Omental fat pad (tissue), 4 donors: ENCODE data around the gene KCNIP2. TPM values are rescaled to one million over a fixed set of nuclear protein-coding genes. Genes with fewer than 3 reads are reported as not detected.

ENCODE experiments used
- ATAC-seq: fragments of 150-250 bp; one replicate; pipeline ENCODE4 v1.9.1; 2016; ENCODE audit warnings: mild to moderate bottlenecking, moderate library complexity; ENCODE audit not compliant: low FRiP score
- DNase-seq: peaks from one replicate; pipeline ENCODE4 v3.0.0-alpha.2; 2019; ENCODE audit warnings: low spot score
- total RNA-seq, 4 donors: library from RNA; depleted of rRNA; stranded (reverse); fragments of >200 nt; gene quantifications; one replicate each; pipeline ENCODE4 v1.1.0, GENCODE V29; 2016
- TF ChIP-seq, protein P1 (sequence below), 3 donors: fragments of 450-650 bp; IDR thresholded peaks; one replicate each; pipeline ENCODE4 v1.5.1; 2016 to 2017; ENCODE audit warnings: antibody characterized with exemption in 3 of 3, mild to moderate bottlenecking in 3 of 3, moderate library complexity in 2 of 3

Gene KCNIP2
- total RNA-seq, 4 donors from 2014 or later: 60.4 to 252 (median 80.3) TPM

DNA sequence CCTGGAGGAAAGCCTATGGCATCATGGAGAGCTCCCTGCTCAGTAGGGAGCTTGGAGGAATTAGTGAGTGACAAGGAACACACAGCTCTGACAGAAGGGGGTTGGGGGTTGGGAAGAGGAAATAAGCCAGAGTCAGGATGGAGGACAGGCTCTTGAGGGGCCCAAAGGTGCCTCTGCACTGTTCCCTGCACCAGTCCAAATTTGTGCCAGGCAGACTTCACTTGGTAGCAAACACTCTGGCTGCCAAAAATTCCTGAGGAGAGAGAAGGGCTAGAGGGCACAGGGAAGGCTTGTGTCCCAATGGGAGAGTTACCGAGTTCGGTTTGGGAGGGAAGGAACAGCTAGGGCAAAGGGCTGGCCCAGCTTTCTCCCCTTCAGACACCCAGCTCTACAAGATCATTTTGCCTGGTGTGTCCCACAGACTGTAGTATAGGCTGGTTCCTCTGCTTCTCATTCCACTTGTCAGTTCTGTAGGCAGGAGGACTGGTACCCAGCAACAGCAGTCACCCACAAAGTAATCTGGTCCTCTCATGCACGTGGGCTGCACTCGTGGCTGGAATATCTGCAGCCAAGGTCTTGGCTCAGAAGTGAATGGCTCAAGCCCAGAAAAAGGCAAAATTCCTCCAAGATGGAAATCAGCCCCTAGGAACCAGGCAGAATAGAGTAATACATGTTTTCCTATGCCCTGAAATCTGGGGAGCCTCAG, 8.0 kb upstream of the KCNIP2 start:
- TF ChIP-seq, protein P1, sequence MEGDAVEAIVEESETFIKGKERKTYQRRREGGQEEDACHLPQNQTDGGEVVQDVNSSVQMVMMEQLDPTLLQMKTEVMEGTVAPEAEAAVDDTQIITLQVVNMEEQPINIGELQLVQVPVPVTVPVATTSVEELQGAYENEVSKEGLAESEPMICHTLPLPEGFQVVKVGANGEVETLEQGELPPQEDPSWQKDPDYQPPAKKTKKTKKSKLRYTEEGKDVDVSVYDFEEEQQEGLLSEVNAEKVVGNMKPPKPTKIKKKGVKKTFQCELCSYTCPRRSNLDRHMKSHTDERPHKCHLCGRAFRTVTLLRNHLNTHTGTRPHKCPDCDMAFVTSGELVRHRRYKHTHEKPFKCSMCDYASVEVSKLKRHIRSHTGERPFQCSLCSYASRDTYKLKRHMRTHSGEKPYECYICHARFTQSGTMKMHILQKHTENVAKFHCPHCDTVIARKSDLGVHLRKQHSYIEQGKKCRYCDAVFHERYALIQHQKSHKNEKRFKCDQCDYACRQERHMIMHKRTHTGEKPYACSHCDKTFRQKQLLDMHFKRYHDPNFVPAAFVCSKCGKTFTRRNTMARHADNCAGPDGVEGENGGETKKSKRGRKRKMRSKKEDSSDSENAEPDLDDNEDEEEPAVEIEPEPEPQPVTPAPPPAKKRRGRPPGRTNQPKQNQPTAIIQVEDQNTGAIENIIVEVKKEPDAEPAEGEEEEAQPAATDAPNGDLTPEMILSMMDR (IDR thresholded peaks at IDR 0.05): no peak
- ATAC-seq (peak; percentile 26), DNase-seq (no peak)

DNA sequence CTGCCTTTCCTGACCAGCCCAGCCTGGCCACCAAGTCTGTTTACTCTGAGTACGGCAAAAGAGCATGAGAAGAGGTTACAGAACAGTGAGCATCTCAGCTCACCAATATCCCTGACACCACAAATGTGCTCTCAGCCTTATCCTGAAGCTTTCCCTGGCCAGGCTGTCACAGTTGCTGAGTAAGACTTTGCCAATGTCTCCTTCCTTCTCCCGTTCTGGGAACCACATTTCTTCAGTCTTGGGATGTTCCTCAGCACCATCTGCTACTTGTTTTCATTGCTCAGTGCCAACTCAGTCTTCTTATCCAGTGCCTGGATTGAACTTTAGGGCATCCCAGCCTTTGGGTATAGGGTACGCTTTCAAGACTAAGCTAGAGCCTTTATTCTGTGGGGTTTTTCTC, 7.1 kb upstream of the KCNIP2 start:
- ATAC-seq: no peak
- TF ChIP-seq, protein P1 (IDR thresholded peaks at IDR 0.05): no peak
- DNase-seq: no peak

GRCh38 chr10:101848894-101849351, 5.3 kb upstream of the KCNIP2 start:
- DNase-seq (no peak), ATAC-seq (peak; percentile 34)
- TF ChIP-seq, protein P1 (IDR thresholded peaks at IDR 0.05): no peak

- no peak for DNase-seq
- ATAC-seq: no peak
- TF ChIP-seq, protein P1 (IDR thresholded peaks at IDR 0.05): no peak
These were observed 4.8 kb upstream of the KCNIP2 start for GRCh38 chr10:101848408-101848807.

GRCh38 chr10:101845893-101846292, 2.3 kb upstream of the KCNIP2 start:
- TF ChIP-seq, protein P1 (IDR thresholded peaks at IDR 0.05): no peak
- DNase-seq (no peak), ATAC-seq (no peak)

DNA sequence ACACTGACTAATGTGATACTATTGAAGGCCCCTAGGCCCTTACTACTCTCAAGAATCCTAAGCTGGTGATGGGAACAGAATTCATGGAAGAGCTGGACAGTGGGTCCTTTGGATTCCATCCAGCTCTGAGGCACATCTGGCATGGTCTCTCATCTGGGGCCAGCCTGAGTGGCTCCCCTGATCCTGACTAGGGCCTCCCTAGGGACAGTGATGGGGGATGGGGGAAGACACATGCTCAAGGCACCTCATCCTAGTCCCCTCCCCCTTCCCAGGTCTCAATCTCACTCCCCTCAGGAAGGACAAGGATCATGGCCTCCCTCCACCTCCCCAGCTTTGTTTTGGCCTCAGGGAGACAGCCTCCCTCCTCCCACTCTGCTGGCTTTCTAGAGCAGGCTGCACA, 1.8 kb downstream of the KCNIP2 start:
- ATAC-seq (no peak), DNase-seq (no peak)
- TF ChIP-seq, protein P1 (IDR thresholded peaks at IDR 0.05): no peak
